ENCODE data around the gene KCNA2.
A peak's percentile ranks its signal among the peaks of the same experiment; 100 is the strongest.

KCNA2 gene

DNA sequence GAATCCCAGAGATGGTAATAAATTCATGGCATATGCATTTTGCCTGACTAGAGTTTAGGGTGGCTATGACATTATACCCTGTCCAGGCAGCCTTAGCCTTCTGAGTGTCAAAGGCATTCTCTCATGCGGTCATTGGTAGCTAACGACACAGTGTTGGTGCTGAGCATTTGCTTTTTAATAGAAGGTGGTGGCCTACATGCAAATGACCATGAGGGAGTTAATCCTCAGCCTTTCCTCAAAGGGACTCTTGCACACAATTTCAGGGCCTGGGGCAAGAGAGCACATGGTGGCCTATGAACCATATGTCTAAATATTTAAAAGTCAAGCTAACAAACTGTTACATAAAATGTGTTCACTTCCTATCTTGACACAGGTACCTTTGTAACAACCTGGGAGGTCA lies 56.3 kb downstream of the KCNA2 start:
- Histone ChIP-seq H3K36me3 (ENCODE audit: control insufficient read depth, low read length) (no peaks in the 10 kb centered on the region), H3K4me2 (ENCODE audit: low read length) (no peak overlapping the region), H3K9me3 (ENCODE audit: control insufficient read depth, insufficient read depth, low read length) (no peaks in the 10 kb centered on the region), H3K27me3 (ENCODE audit: control insufficient read depth, low read length) (peaks cover 25% of the 10 kb centered on the region), H3K9me2 (replicated peaks; ENCODE audit: control insufficient read depth, low read length) (no peaks in the 10 kb centered on the region), H3K4me3 (ENCODE audit: low read length) (no peak overlapping the region), H3K4me1 (ENCODE audit: control insufficient read depth, low read length) (no peaks in the 10 kb centered on the region), H3F3A (ENCODE audit: control insufficient read depth, insufficient read depth) (no peaks in the 10 kb centered on the region), H3K79me2 (ENCODE audit: control insufficient read depth, low read length) (no peaks in the 10 kb centered on the region), H3K27ac (ENCODE audit: low read depth, low read length) (no peak overlapping the region), H4K20me1 (ENCODE audit: control insufficient read depth, insufficient read depth, low read depth, low read length) (no peaks in the 10 kb centered on the region)
- TF ChIP-seq, protein P1, sequence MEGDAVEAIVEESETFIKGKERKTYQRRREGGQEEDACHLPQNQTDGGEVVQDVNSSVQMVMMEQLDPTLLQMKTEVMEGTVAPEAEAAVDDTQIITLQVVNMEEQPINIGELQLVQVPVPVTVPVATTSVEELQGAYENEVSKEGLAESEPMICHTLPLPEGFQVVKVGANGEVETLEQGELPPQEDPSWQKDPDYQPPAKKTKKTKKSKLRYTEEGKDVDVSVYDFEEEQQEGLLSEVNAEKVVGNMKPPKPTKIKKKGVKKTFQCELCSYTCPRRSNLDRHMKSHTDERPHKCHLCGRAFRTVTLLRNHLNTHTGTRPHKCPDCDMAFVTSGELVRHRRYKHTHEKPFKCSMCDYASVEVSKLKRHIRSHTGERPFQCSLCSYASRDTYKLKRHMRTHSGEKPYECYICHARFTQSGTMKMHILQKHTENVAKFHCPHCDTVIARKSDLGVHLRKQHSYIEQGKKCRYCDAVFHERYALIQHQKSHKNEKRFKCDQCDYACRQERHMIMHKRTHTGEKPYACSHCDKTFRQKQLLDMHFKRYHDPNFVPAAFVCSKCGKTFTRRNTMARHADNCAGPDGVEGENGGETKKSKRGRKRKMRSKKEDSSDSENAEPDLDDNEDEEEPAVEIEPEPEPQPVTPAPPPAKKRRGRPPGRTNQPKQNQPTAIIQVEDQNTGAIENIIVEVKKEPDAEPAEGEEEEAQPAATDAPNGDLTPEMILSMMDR (IDR thresholded peaks at IDR 0.05; ENCODE audit: low read depth, low read length, poor library complexity, severe bottlenecking) = no peak
- TF ChIP-seq EZH2phosphoT487 (IDR thresholded peaks at IDR 0.05; ENCODE audit: borderline replicate concordance, low read length) = no peak

DNA sequence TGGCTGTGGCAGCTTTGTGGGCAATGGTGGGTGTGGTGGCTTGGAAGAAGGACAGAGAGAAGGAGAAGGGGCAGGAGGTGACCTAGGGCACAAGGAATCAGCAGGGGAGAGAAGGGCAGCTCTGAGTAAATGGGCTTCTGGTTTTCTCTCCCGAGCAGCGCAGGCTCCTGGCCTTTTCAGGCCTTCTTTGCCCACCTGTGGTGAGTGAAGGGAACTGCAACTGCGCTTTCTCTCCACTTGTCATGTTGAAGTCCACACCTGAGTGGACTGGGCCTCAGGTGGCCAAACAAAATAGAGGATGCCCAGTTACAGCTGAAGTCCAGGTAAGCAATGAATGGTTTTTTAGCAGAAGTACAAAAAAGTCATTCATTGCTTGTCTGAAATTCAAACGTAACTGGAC lies 57.8 kb downstream of the KCNA2 start:
- H4K20me1 ChIP-seq (ENCODE audit: control insufficient read depth, insufficient read depth, low read depth, low read length) = no peaks in the 10 kb centered on the region
- TF ChIP-seq, protein P1 (IDR thresholded peaks at IDR 0.05; ENCODE audit: low read depth, low read length, poor library complexity, severe bottlenecking) = peak; percentile 55
- no peak for TF ChIP-seq EZH2phosphoT487 (IDR thresholded peaks at IDR 0.05; ENCODE audit: borderline replicate concordance, low read length)
- H3K36me3 ChIP-seq (ENCODE audit: control insufficient read depth, low read length) = no peaks in the 10 kb centered on the region
- H3K9me3 ChIP-seq (ENCODE audit: control insufficient read depth, insufficient read depth, low read length) = no peaks in the 10 kb centered on the region
- H3K79me2 ChIP-seq (ENCODE audit: control insufficient read depth, low read length) = no peaks in the 10 kb centered on the region
- H3K27ac ChIP-seq (ENCODE audit: low read depth, low read length) = no peak overlapping the region
- H3K9me2 ChIP-seq (replicated peaks; ENCODE audit: control insufficient read depth, low read length) = no peaks in the 10 kb centered on the region
- H3F3A ChIP-seq (ENCODE audit: control insufficient read depth, insufficient read depth) = no peaks in the 10 kb centered on the region
- H3K4me2 ChIP-seq (ENCODE audit: low read length) = no peak overlapping the region
- H3K4me1 ChIP-seq (ENCODE audit: control insufficient read depth, low read length) = no peaks in the 10 kb centered on the region
- no peak overlapping the region for H3K4me3 ChIP-seq (ENCODE audit: low read length)
- H3K27me3 ChIP-seq (ENCODE audit: control insufficient read depth, low read length) = peaks cover 21% of the 10 kb centered on the region

DNA sequence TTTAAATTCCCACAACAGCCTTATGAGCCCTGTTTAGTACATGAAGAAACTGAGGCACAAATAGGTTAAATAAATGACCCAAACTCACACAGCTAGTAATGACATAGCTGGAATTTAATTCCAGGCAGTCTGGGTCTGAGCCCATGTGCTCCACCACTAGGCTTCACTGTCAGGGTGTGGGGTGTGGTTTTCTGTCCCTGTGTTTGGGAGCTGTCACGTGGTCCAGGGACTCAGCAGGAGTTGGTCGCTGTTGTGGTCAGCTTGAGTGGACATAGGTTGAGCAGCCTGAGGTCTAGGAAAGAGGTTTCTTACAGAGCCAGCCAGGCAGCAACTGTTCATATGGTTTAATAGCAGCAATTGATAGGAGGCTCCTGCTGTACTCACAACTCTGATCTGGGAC lies 59.1 kb downstream of the KCNA2 start:
- no peak for TF ChIP-seq EZH2phosphoT487 (IDR thresholded peaks at IDR 0.05; ENCODE audit: borderline replicate concordance, low read length)
- TF ChIP-seq, protein P1 (IDR thresholded peaks at IDR 0.05; ENCODE audit: low read depth, low read length, poor library complexity, severe bottlenecking) = no peak
- H4K20me1 ChIP-seq (ENCODE audit: control insufficient read depth, insufficient read depth, low read depth, low read length) = no peaks in the 10 kb centered on the region
- peaks cover 14% of the 10 kb centered on the region for H3K27me3 ChIP-seq (ENCODE audit: control insufficient read depth, low read length)
- H3K9me3 ChIP-seq (ENCODE audit: control insufficient read depth, insufficient read depth, low read length) = no peaks in the 10 kb centered on the region
- no peaks in the 10 kb centered on the region for H3K9me2 ChIP-seq (replicated peaks; ENCODE audit: control insufficient read depth, low read length)
- no peaks in the 10 kb centered on the region for H3F3A ChIP-seq (ENCODE audit: control insufficient read depth, insufficient read depth)
- H3K4me3 ChIP-seq (ENCODE audit: low read length) = no peak overlapping the region
- H3K79me2 ChIP-seq (ENCODE audit: control insufficient read depth, low read length) = no peaks in the 10 kb centered on the region
- H3K4me2 ChIP-seq (ENCODE audit: low read length) = no peak overlapping the region
- H3K36me3 ChIP-seq (ENCODE audit: control insufficient read depth, low read length) = no peaks in the 10 kb centered on the region
- H3K4me1 ChIP-seq (ENCODE audit: control insufficient read depth, low read length) = no peaks in the 10 kb centered on the region
- H3K27ac ChIP-seq (ENCODE audit: low read depth, low read length) = no peak overlapping the region

DNA sequence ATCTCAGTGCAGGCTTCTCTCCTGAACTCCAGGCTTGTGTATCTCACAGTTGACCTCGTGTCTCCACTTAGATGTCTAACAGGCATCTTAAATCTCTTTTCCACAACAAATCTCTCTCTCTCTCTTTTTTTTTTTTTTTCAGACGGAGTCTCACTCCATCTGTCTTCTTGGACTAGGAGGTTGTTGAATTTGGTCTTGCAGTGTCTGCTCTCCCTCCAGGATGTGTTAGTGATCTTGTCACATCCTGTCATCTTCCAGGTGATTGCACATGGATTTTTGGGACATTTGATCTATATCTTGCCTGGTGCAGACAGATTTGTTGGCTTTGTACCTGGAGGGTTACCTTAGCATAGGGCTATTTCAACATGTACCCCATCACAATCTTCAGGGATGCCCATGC lies 60.7 kb downstream of the KCNA2 start:
- TF ChIP-seq, protein P1 (IDR thresholded peaks at IDR 0.05; ENCODE audit: low read depth, low read length, poor library complexity, severe bottlenecking) = no peak
- no peak for TF ChIP-seq EZH2phosphoT487 (IDR thresholded peaks at IDR 0.05; ENCODE audit: borderline replicate concordance, low read length)
- Histone ChIP-seq H3K27ac (ENCODE audit: low read depth, low read length) (no peak overlapping the region), H3K36me3 (ENCODE audit: control insufficient read depth, low read length) (no peaks in the 10 kb centered on the region), H3K79me2 (ENCODE audit: control insufficient read depth, low read length) (no peaks in the 10 kb centered on the region), H4K20me1 (ENCODE audit: control insufficient read depth, insufficient read depth, low read depth, low read length) (no peaks in the 10 kb centered on the region), H3K9me3 (ENCODE audit: control insufficient read depth, insufficient read depth, low read length) (no peaks in the 10 kb centered on the region), H3K4me3 (ENCODE audit: low read length) (no peak overlapping the region), H3K9me2 (replicated peaks; ENCODE audit: control insufficient read depth, low read length) (no peaks in the 10 kb centered on the region), H3F3A (ENCODE audit: control insufficient read depth, insufficient read depth) (no peaks in the 10 kb centered on the region), H3K4me1 (ENCODE audit: control insufficient read depth, low read length) (no peaks in the 10 kb centered on the region), H3K27me3 (ENCODE audit: control insufficient read depth, low read length) (peaks cover 10% of the 10 kb centered on the region; the same call in 1 of the 2 replicates), H3K4me2 (ENCODE audit: low read length) (no peak overlapping the region)

Data from DOHH2 (cell line).